GM23338 (cell line): Measurements from ENCODE around the gene ECPAS. TPM values are rescaled to one million over a fixed set of nuclear protein-coding genes. Genes with fewer than 3 reads are reported as not detected.
"Not testable (repeated sequence)": the region's sequence is repeated elsewhere in the genome, so short reads cannot be mapped to it uniquely, and the experiment has no call there.

Source experiments
- ATAC-seq: fragments of 200-7000 bp; cut with Tn5 transposase; 3 replicates; pipeline ENCODE4 v1.9.1; 2020
- DNase-seq: peaks from one replicate; pipeline ENCODE4 v3.0.0-alpha.2; 2015; ENCODE audit warnings: low spot score
- H2AFZ ChIP-seq: fragments of 200-600 bp; sonication (generic); 2 replicates; pipeline ENCODE4 v1.8.0; 2016; ENCODE audit warnings: antibody characterized with exemption, mild to moderate bottlenecking, moderate library complexity
- H3F3A ChIP-seq: fragments of 200-600 bp; sonication (generic); replicated peaks from 2 replicates; pipeline ENCODE4 v1.8.0; 2017; ENCODE audit warnings: antibody characterized with exemption, mixed run types, low read depth
- H3K27ac ChIP-seq: fragments of 200-600 bp; sonication (generic); 2 replicates; pipeline ENCODE4 v1.6.1; 2016; ENCODE audit warnings: low read depth
- H3K27me3 ChIP-seq: fragments of 200-600 bp; sonication (generic); 2 replicates; pipeline ENCODE4 v1.8.0; 2016; ENCODE audit warnings: mild to moderate bottlenecking, mixed run types, moderate library complexity; ENCODE audit not compliant: insufficient read depth
- H3K36me3 ChIP-seq: fragments of 200-600 bp; sonication (generic); 2 replicates; pipeline ENCODE4 v1.8.0; 2016; ENCODE audit warnings: mild to moderate bottlenecking; ENCODE audit not compliant: insufficient read depth
- H3K4me1 ChIP-seq: fragments of 200-600 bp; sonication (generic); 2 replicates; pipeline ENCODE4 v1.8.0; 2016; ENCODE audit warnings: mild to moderate bottlenecking, moderate library complexity; ENCODE audit not compliant: insufficient read depth
- H3K4me2 ChIP-seq: fragments of 200-600 bp; sonication (generic); 2 replicates; pipeline ENCODE4 v1.7.1; 2017; ENCODE audit warnings: mixed run types
- H3K4me3 ChIP-seq: fragments of 200-600 bp; sonication (generic); 2 replicates; pipeline ENCODE4 v1.6.1; 2016; ENCODE audit warnings: mixed run types
- H3K79me2 ChIP-seq: fragments of 200-600 bp; sonication (generic); replicated peaks from 2 replicates; pipeline ENCODE4 v1.8.0; 2017; ENCODE audit warnings: mild to moderate bottlenecking; ENCODE audit not compliant: insufficient read depth
- H3K9me2 ChIP-seq: fragments of 200-600 bp; sonication (generic); 2 replicates; pipeline ENCODE4 v1.8.0; 2017; ENCODE audit not compliant: insufficient read depth
- H4K20me1 ChIP-seq: fragments of 200-600 bp; sonication (generic); replicated peaks from 2 replicates; pipeline ENCODE4 v1.8.0; 2017; ENCODE audit warnings: mild to moderate bottlenecking; ENCODE audit not compliant: insufficient read depth
- H3K27ac Mint-ChIP-seq: 2 replicates; pipeline ENCODE4 v1.8.0; 2020; ENCODE audit warnings: inconsistent platforms, mild to moderate bottlenecking, moderate library complexity, mixed read lengths
- H3K27me3 Mint-ChIP-seq: 3 replicates; pipeline ENCODE4 v1.8.0; 2022; ENCODE audit warnings: low read depth, mild to moderate bottlenecking, moderate library complexity, mixed read lengths, inconsistent platforms; ENCODE audit not compliant: insufficient read depth, poor library complexity
- H3K36me3 Mint-ChIP-seq: 3 replicates; pipeline ENCODE4 v1.8.0; 2021; ENCODE audit warnings: low read depth, mild to moderate bottlenecking, inconsistent platforms, moderate library complexity, mixed read lengths
- H3K4me1 Mint-ChIP-seq: 3 replicates; pipeline ENCODE4 v1.8.0; 2020; ENCODE audit warnings: mild to moderate bottlenecking, inconsistent platforms, mixed read lengths
- H3K4me3 Mint-ChIP-seq: 3 replicates; pipeline ENCODE4 v1.8.0; 2021; ENCODE audit warnings: moderate library complexity, mild to moderate bottlenecking, inconsistent platforms, mixed read lengths
- H3K9me3 Mint-ChIP-seq: 3 replicates; pipeline ENCODE4 v1.8.0; 2020; ENCODE audit warnings: moderate library complexity, mild to moderate bottlenecking, inconsistent platforms, mixed read lengths
- POLR2AphosphoS5 ChIP-seq: IDR thresholded peaks from 2 replicates; pipeline ENCODE4 v1.6.1; 2016; ENCODE audit warnings: antibody characterized with exemption, low read depth
- ZNF462 ChIP-seq: fragments of 250-450 bp; sonication (Bioruptor Pico); IDR thresholded peaks from 2 replicates; pipeline ENCODE4 v1.5.0; 2020; ENCODE audit warnings: mild to moderate bottlenecking, moderate library complexity
- polyA plus RNA-seq: library from polyadenylated mRNA; unstranded; fragments of >200 nt; fragmentation: Nextera tagmentation; extraction: Ambion mirVana; gene quantifications from 2 replicates; pipeline ENCODE4 v1.2.1, GENCODE V29; 2016
- total RNA-seq: library from RNA; depleted of rRNA; stranded (reverse); fragments of >200 nt; shearing (Covaris generic); gene quantifications from 2 replicates; pipeline ENCODE4 v1.2.3, GENCODE V29; 2014

The ECPAS gene
- total and polyA plus RNA-seq, 2 experiments from 2014 or later = 51.4 to 104 TPM

DNA sequence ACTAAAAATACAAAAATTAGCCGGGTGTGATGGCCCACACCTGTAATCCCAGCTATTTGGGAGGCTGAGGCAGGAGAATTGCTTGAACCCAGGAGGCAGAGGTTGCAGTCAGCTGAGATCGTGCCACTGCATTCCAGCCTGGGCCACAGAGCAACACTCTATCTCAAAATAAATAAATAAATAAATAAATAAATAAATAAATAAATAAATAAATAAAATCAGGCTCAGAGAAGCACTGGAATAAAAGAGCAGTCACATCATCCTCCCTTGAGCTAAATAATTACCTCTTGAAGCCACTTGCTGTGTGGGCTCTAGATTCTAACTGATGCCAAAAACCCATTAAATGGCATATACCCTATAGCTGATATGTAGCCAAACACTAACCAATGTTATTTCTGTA is 13.0 kb upstream of the ECPAS start:
- not testable (repeated sequence) for H3K9me2 ChIP-seq, H3K4me1 ChIP-seq, H3K79me2 ChIP-seq, H3K27me3 Mint-ChIP-seq, H3K4me3 Mint-ChIP-seq, H3K4me1 Mint-ChIP-seq, H3F3A ChIP-seq, H3K36me3 Mint-ChIP-seq, H3K27ac ChIP-seq, H4K20me1 ChIP-seq, H3K4me3 ChIP-seq, H3K4me2 ChIP-seq, H3K27me3 ChIP-seq, H3K27ac Mint-ChIP-seq, H3K9me3 Mint-ChIP-seq, H3K36me3 ChIP-seq, ATAC-seq, DNase-seq
- 0 out of 2 replicates have a peak overlapping the region, but pooled peaks have one; percentile 52 for H2AFZ ChIP-seq

GRCh38 chr9:111484572-111484894 is 350 bp upstream of the ECPAS start:
- Histone ChIP-seq H3K36me3 (no peaks in the 10 kb centered on the region), H3K79me2 (peaks cover 41% of the 10 kb centered on the region), H3K4me1 (peaks cover 24% of the 10 kb centered on the region), H2AFZ (peak overlapping the region; percentile 84), H3K4me2 (peak overlapping the region; percentile 81), H3K9me2 (no peaks in the 10 kb centered on the region), H3K27ac (peak overlapping the region; percentile 69), H3K27me3 (no peaks in the 10 kb centered on the region), H3K4me3 (peak overlapping the region; percentile 69), H4K20me1 (peaks cover 3% of the 10 kb centered on the region; the same call in 1 of the 2 replicates), H3F3A (peaks cover 20% of the 10 kb centered on the region)
- H3K9me3 Mint-ChIP-seq = no peaks in the 10 kb centered on the region
- TF ChIP-seq POLR2AphosphoS5 (peak; percentile 4; the same call in 1 of the 2 replicates), ZNF462 (CRISPR knock-in tag) (no peak)
- H3K27me3 Mint-ChIP-seq = peaks cover 4% of the 10 kb centered on the region
- H3K27ac Mint-ChIP-seq = peak overlapping the region; percentile 64
- peaks cover 4% of the 10 kb centered on the region; the same call in 1 of the 3 replicates for H3K36me3 Mint-ChIP-seq
- H3K4me3 Mint-ChIP-seq = peak overlapping the region; percentile 86
- H3K4me1 Mint-ChIP-seq = peaks cover 27% of the 10 kb centered on the region
- DNase-seq (no peak), ATAC-seq (no peak)
